ENCODE data around the gene PRDX1. TPM values are rescaled to one million over a fixed set of nuclear protein-coding genes. Genes with fewer than 3 reads are reported as not detected.
"Not testable (repeated sequence)": the region's sequence is repeated elsewhere in the genome, so short reads cannot be mapped to it uniquely, and the experiment has no call there.

Gene PRDX1
- total RNA-seq, 2 donors from 2014 or later = 64.6 to 103 TPM

- Histone ChIP-seq H3K36me3 (replicated peaks in 1 of 2; ENCODE audit: insufficient read depth in 1 of 2, low read depth in 2 of 2) (no peaks in the 10 kb centered on the region), H3K4me3 (peak overlapping the region; percentile 87 to 99), H3K9me3 (no peaks in the 10 kb centered on the region), H3K4me1 (peaks cover 11% of the 10 kb centered on the region), H3K27ac (peak overlapping the region in 3 of 4 donors; percentile 85 to 90 (median 88)), H3K27me3 (no peaks in the 10 kb centered on the region)
- TF ChIP-seq POLR2A (IDR thresholded peaks at IDR 0.05) (no peak), CTCF (IDR thresholded peaks at IDR 0.05) (no peak)
- WGBS, 2 donors = 0% methylated on average over 17 of the region's 17 CpGs
- intact Hi-C loops (cut with DNase I) = loop anchor here (10.0 kb wide), 1 partner anchor 475 kb away; the partner anchor contains the start of genes HECTD3 and UROD
- DNase-seq (no peak), ATAC-seq (no peak)
These were observed 31.5 kb downstream of the PRDX1 start for GRCh38 chr1:45490121-45490625.

- WGBS, 2 donors = 57 to 61% methylated on average over 13 to 14 of the region's 14 CpGs
- H3K27me3 ChIP-seq; H3K27ac ChIP-seq; ATAC-seq; H3K4me3 ChIP-seq; DNase-seq; intact Hi-C loops (cut with DNase I); H3K36me3 ChIP-seq (replicated peaks in 1 of 2; ENCODE audit: insufficient read depth in 1 of 2, low read depth in 2 of 2); H3K9me3 ChIP-seq: not testable (repeated sequence)
- H3K4me1 ChIP-seq = peaks cover 11% of the 10 kb centered on the region
These were observed 32.3 kb downstream of the PRDX1 start for GRCh38 chr1:45489379-45489778.

DNA sequence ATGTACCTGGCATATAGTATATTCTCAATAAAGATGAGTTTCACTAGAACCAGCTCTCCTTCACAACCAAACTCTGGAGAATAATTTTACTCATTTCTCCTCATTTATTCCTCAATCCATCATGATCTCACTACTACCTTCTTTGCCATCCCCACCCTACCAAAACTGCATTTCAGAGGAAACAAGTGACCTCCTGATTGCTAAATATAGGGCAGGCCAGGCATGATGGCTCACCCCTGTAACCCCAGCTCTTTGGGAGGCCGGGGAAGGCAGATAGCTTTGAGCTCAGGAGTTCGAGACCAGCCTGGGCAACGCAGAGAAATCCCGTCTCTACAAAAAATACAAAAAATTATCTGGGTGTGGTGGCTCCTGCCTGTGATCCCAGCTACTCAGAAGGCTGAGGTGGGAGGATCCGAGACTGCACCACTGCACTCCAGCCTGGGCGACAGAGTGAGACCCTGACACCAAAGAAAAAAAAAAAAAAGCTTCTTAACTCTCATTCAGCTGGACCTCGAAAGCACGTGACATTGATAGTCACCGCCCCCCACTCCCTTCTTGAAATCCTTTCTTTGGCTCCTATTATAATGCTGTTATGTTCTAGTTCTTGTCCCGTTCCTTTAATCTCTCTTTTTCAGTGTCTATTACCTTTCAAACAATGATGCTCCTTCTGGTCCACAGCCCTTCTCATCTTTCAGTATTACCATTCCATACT is 32.9 kb downstream of the PRDX1 start:
- ATAC-seq (no peak), DNase-seq (no peak)
- 73 to 85% methylated on average over 10 of the region's 10 CpGs for WGBS, 2 donors
- Histone ChIP-seq H3K36me3 (replicated peaks in 1 of 2; ENCODE audit: insufficient read depth in 1 of 2, low read depth in 2 of 2) (no peaks in the 10 kb centered on the region), H3K4me3 (no peak overlapping the region), H3K9me3 (no peaks in the 10 kb centered on the region), H3K27me3 (no peaks in the 10 kb centered on the region), H3K4me1 (peaks cover 11% of the 10 kb centered on the region), H3K27ac (no peak overlapping the region)
- TF ChIP-seq CTCF (IDR thresholded peaks at IDR 0.05) = no peak
- no peak for TF ChIP-seq POLR2A (IDR thresholded peaks at IDR 0.05)
- intact Hi-C loops (cut with DNase I) = no loop called here

DNA sequence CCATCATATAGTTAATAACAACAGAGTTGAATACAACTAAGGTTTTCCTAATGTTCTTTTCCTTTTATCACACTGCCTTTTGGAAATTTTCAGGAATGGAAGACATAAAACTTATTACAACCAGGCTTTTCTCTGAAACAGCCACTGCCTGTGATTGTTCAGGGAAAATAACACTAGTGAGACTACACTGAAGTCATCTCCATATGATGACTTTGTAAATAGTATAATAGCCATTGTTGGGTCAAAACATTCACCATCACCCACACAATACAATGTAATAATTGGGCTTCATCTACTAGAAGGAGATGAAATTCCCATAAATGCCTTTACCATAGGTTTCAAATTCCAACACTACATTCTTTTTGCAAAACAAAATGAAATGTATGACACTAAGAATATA is 35.7 kb downstream of the PRDX1 start:
- intact Hi-C loops (cut with DNase I) = no loop called here
- Histone ChIP-seq H3K27me3 (no peaks in the 10 kb centered on the region), H3K9me3 (no peaks in the 10 kb centered on the region), H3K27ac (no peak overlapping the region), H3K36me3 (replicated peaks in 1 of 2; ENCODE audit: insufficient read depth in 1 of 2, low read depth in 2 of 2) (no peaks in the 10 kb centered on the region), H3K4me1 (peaks cover 6% of the 10 kb centered on the region), H3K4me3 (no peak overlapping the region)
- TF ChIP-seq CTCF (IDR thresholded peaks at IDR 0.05) (no peak), POLR2A (IDR thresholded peaks at IDR 0.05) (no peak)
- no peak for ATAC-seq
- DNase-seq = no peak

GRCh38 chr1:45479039-45479748 is 42.5 kb downstream of the PRDX1 start:
- Histone ChIP-seq H3K9me3 (no peaks in the 10 kb centered on the region), H3K4me3 (no peak overlapping the region), H3K27ac (no peak overlapping the region), H3K4me1 (no peaks in the 10 kb centered on the region), H3K27me3 (no peaks in the 10 kb centered on the region), H3K36me3 (replicated peaks in 1 of 2; ENCODE audit: insufficient read depth in 1 of 2, low read depth in 2 of 2) (no peaks in the 10 kb centered on the region)
- DNase-seq = no peak
- ATAC-seq = no peak
- WGBS, 2 donors = 80 to 85% methylated on average over 5 of the region's 5 CpGs
- intact Hi-C loops (cut with DNase I) = no loop called here
- TF ChIP-seq CTCF (IDR thresholded peaks at IDR 0.05) = no peak
- no peak for TF ChIP-seq POLR2A (IDR thresholded peaks at IDR 0.05)
